Vagina (tissue), 2 donors: ENCODE data around the gene HDAC8. TPM values are rescaled to one million over a fixed set of nuclear protein-coding genes. Genes with fewer than 3 reads are reported as not detected.

Experiments
- DNase-seq, 2 donors: peaks; one replicate each; pipeline ENCODE4 v3.0.0-alpha.2; 2017; ENCODE audit errors: extremely low spot score in 2 of 2
- H3K27ac ChIP-seq: fragments of 200-600 bp; sonication (generic); one replicate; pipeline ENCODE4 v1.5.1; 2019
- H3K27me3 ChIP-seq: fragments of 200-600 bp; sonication (generic); one replicate; pipeline ENCODE4 v1.5.1; 2019
- H3K36me3 ChIP-seq, 2 donors: fragments of 200-600 bp; sonication (generic); one replicate each; pipeline ENCODE4 v1.5.1; 2017 to 2019
- H3K4me1 ChIP-seq: fragments of 200-600 bp; sonication (generic); one replicate; pipeline ENCODE4 v1.5.1; 2019
- H3K4me3 ChIP-seq, 2 donors: fragments of 200-600 bp; sonication (generic); 1 replicate in 1 of 2; 2 replicates in 1 of 2; pipeline ENCODE4 v1.5.1; 2016 to 2019
- H3K9me3 ChIP-seq: fragments of 200-600 bp; sonication (generic); one replicate; pipeline ENCODE4 v1.5.1; 2019
- CTCF ChIP-seq, 3 experiments: fragments of 450-650 bp in 2 of 3; fragments of 200-600 bp in 1 of 3; sonication (generic) in 1 of 3; IDR thresholded peaks; one replicate each; pipeline ENCODE4 v1.5.1; 2017 to 2019; ENCODE audit warnings: antibody characterized with exemption in 3 of 3, mild to moderate bottlenecking in 2 of 3, moderate library complexity in 2 of 3
- POLR2A ChIP-seq, 2 donors: fragments of 450-650 bp; IDR thresholded peaks; one replicate each; pipeline ENCODE4 v1.6.1; 2017; ENCODE audit warnings: antibody characterized with exemption in 2 of 2, mild to moderate bottlenecking in 2 of 2, moderate library complexity in 2 of 2
- POLR2AphosphoS5 ChIP-seq, 2 donors: sonication (generic); formaldehyde crosslinking; IDR thresholded peaks; one replicate each; pipeline ENCODE4 v1.9.0; 2017; ENCODE audit warnings: antibody characterized with exemption in 2 of 2, mild to moderate bottlenecking in 2 of 2, low read depth in 1 of 2; ENCODE audit not compliant: insufficient read depth in 1 of 2
- intact Hi-C: fragments of 100-400 bp; cut with DNase I; formaldehyde crosslinking; loops from one replicate; pipeline ENCODE4 v1.15.1; 2023
- total RNA-seq: library from RNA; depleted of rRNA; stranded (reverse); fragments of >200 nt; gene quantifications from one replicate; pipeline ENCODE4 v1.2.3, GENCODE V29; 2016

Gene HDAC8
- total RNA-seq, 1 donor from 2014 or later = 33.4 TPM

GRCh38 chrX:72316408-72317110 lies 256.1 kb downstream of the HDAC8 start:
- H3K9me3 ChIP-seq = no peaks in the 10 kb centered on the region
- H3K4me1 ChIP-seq = no peaks in the 10 kb centered on the region
- TF ChIP-seq POLR2A (IDR thresholded peaks at IDR 0.05) = no peak
- TF ChIP-seq POLR2AphosphoS5 (IDR thresholded peaks at IDR 0.05; ENCODE audit: insufficient read depth in 1 of 2, low read depth in 1 of 2) = no peak
- no peak for TF ChIP-seq CTCF (IDR thresholded peaks at IDR 0.05)
- no peak overlapping the region for H3K27ac ChIP-seq
- H3K36me3 ChIP-seq = no peaks in the 10 kb centered on the region
- DNase-seq = no peak
- no peaks in the 10 kb centered on the region for H3K27me3 ChIP-seq
- intact Hi-C loops = no loop called here
- H3K4me3 ChIP-seq = no peak overlapping the region

- peak in 1 of 2 donors; percentile 74 for DNase-seq
- no peak overlapping the region for H3K27ac ChIP-seq
- no peaks in the 10 kb centered on the region for H3K4me1 ChIP-seq
- intact Hi-C loops = no loop called here
- H3K4me3 ChIP-seq = no peak overlapping the region
- no peak for TF ChIP-seq POLR2AphosphoS5 (IDR thresholded peaks at IDR 0.05; ENCODE audit: insufficient read depth in 1 of 2, low read depth in 1 of 2)
- no peak for TF ChIP-seq POLR2A (IDR thresholded peaks at IDR 0.05)
- no peak for TF ChIP-seq CTCF (IDR thresholded peaks at IDR 0.05)
- no peaks in the 10 kb centered on the region for H3K9me3 ChIP-seq
- no peaks in the 10 kb centered on the region for H3K36me3 ChIP-seq
- no peaks in the 10 kb centered on the region for H3K27me3 ChIP-seq
Measured at GRCh38 chrX:72314881-72315280, 257.8 kb downstream of the HDAC8 start.

GRCh38 chrX:72313707-72314641 lies 258.7 kb downstream of the HDAC8 start:
- Histone ChIP-seq H3K9me3 (no peaks in the 10 kb centered on the region), H3K27ac (no peak overlapping the region), H3K4me3 (no peak overlapping the region), H3K36me3 (no peaks in the 10 kb centered on the region), H3K27me3 (no peaks in the 10 kb centered on the region), H3K4me1 (peaks cover 6% of the 10 kb centered on the region)
- TF ChIP-seq CTCF (IDR thresholded peaks at IDR 0.05) (no peak), POLR2AphosphoS5 (IDR thresholded peaks at IDR 0.05; ENCODE audit: insufficient read depth in 1 of 2, low read depth in 1 of 2) (no peak), POLR2A (IDR thresholded peaks at IDR 0.05) (no peak)
- intact Hi-C loops = no loop called here
- peak in 1 of 2 donors; percentile 64 for DNase-seq

GRCh38 chrX:72312311-72312940 lies 260.2 kb downstream of the HDAC8 start:
- Histone ChIP-seq H3K9me3 (no peaks in the 10 kb centered on the region), H3K36me3 (no peaks in the 10 kb centered on the region), H3K4me3 (no peak overlapping the region), H3K4me1 (peaks cover 15% of the 10 kb centered on the region), H3K27me3 (peaks cover 9% of the 10 kb centered on the region), H3K27ac (no peak overlapping the region)
- intact Hi-C loops = no loop called here
- TF ChIP-seq POLR2AphosphoS5 (IDR thresholded peaks at IDR 0.05; ENCODE audit: insufficient read depth in 1 of 2, low read depth in 1 of 2) = no peak
- no peak for TF ChIP-seq POLR2A (IDR thresholded peaks at IDR 0.05)
- TF ChIP-seq CTCF (IDR thresholded peaks at IDR 0.05) = no peak
- DNase-seq = peak in 1 of 2 donors; percentile 31
